DMS114 treated with DMSO at 0.1 percent for 48 hours (cell line): Measurements from ENCODE around the gene TGFBR3.
"Not testable (repeated sequence)": the region's sequence is repeated elsewhere in the genome, so short reads cannot be mapped to it uniquely, and the experiment has no call there.

Experiments used
- DNase-seq: peaks from one replicate; lab custom pipeline; 2025; ENCODE audit not compliant: unreplicated experiment; lab: John Stamatoyannopoulos, UW

Gene TGFBR3

DNA sequence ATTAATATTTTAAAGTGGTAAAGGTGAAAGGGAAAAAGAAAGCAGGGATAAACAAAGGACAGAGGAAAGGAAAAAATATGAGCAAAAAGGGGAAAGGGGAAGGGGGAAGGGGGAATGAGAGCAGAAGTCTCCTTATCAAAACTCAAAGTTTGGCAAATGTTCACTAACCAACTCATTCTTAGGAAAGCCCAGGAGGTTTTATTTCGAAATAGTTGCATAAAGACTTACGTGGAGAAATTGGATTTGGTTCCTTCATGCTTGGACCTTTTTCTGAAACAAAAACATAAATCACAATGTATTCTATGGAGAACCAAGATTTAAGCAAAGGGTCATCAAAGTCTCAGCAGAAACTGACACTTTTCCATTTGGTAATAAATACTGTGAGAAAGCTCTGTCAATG, 188.1 kb downstream of the TGFBR3 start:
- no peak for DNase-seq

DNA sequence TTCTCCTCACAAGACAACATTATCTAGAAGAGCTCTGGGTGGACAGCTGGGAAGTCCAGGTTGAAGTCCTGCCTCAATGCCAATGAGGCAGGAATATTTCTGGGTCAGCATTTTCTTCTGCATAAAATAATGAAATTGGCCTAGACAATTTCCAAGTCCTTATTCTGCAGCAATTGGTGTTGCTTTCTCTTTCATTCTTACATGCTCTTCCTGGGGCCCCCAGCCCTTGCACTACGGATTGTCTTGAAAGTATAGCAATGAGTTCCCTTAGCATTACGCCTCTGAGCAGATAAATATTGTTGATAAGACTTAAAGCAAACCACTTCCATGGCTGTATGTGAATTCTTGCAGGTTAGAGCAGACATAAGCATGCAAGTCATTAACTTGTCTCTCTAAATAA, 188.5 kb downstream of the TGFBR3 start:
- DNase-seq, result no peak

DNA sequence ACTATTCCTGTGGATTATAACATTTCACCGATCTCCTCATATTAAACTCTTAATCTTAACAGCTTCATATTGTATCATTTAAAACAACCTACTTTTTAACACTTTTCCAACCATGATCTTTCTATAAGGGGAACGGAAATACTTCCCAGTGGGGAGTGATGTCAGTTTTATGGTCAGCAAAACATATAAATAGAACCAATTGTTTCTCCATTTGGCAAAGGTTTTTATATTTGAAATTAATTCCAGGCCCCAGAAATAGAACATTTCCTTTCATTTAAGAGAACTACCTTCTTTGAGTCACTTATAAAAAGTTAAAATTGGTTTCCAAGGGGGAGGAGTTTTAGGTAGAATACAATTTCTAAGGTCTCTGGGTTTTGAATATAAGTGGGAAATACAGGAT, 189.6 kb downstream of the TGFBR3 start:
- no peak for DNase-seq

DNA sequence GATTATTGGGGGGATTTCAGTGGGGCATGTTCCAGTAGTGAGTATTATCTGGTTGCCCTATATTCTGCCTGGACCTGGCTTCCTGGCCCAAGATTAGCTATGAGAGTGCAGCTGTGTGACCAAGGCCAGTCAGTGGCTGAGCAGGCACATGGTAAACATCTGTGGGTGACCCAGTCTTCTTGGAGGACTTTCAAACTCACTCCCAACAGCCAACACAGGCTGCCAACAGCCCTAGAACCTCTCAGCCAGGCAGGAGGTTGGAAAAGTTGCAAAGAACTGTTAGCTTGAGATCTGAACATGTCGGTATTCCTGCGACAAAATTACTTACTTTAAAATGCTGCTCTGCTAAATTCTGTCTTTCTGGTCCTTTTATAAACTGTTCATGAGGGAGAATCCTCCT, 192.4 kb downstream of the TGFBR3 start:
- DNase-seq, result no peak

DNA sequence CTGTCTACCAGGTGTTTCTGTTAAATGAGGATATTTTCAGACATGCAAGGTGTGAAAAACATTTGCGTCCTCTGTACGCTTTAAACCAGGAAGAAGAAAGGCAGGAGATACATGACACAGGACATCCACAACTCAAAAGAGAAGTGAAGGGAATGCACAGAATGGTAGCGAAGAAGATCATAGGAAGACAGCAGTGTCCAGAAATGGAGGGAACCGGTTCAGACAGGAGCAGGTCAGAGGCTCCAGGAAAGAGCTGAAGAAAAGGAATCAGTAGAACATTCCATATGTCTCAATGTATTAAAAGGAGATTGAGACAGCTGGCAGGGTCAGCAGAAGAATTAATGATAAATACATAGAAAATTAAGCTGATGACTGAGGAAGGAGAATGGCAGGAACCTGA, 194.4 kb downstream of the TGFBR3 start:
- DNase-seq, result no peak

DNA sequence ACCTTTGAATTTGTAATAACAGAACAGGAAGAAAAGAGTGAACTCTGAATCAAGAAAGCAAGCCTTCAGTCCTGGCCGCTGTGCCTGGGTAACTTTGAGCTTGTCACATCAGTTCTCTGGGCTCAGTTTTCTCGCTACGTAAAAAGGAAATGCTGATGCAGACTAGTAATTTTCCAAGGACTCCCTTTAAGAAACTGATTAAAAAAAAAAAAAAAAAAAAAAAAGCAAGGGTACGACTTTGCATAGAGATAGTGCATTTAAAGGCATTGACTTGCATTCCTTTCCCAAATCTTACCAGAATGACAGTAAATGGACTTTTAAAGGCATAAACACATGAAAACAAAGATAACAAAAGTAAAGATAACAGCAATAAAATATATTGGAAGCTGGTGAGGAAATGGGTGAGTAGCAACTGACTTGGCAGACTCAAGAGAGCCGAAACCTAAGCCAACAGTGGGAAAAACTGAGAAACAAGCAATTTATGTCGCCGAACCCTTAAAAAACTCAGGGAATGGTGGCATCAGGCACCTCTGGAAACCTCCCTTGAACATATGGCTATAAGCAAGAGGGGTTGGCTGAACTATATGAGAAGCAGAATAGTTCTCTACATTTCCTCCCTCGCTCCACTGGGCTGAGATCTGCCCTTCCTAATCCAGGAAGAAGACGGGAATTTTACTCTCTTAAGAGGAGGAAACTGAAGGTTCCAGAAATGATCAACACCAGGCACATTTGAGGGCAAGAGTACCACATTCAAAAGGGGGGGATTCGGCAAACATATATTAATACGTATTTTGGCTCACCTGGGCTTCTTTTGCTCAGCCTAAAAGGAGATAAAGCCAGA, 196.1 kb downstream of the TGFBR3 start:
- DNase-seq, result no peak

DNA sequence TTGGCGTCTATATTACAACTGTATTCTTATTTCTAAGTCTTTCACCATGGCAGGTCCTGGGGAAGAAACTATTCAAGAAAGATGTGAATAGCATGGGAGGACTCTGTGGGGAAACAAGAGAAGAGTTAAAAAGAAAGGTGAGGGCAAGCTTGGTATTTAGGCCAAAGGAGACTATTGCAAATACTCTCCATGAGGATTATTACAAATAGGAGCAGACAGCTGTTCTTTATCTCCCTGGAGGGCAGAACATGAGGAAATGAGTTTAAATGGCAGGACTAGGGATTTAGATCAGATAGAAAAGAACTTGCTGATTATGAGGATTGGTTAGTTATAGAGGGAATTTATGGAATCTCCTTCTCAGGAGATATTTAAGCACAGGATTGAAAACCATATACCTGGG, 198.5 kb downstream of the TGFBR3 start:
- DNase-seq, result no peak

DNA sequence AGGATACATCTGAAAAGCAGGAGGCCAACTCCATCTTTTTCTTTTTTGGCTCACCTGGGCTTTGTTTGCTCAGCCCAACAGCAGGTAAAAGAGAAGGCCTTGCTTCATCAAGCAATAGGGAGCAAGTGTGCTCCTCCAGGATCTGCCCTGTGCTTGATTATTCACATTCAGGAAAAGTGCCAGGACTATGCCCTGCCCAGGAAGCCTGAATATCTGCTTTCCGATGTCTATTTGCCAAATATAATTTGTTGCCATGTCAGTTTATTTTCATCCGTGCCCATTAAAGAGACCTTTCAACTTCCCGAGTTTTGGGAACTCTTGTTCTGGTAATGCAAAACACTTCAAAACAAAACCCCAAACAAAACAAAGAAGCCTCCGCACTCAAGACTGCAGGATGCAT, 200.0 kb downstream of the TGFBR3 start:
- no peak for DNase-seq

DNA sequence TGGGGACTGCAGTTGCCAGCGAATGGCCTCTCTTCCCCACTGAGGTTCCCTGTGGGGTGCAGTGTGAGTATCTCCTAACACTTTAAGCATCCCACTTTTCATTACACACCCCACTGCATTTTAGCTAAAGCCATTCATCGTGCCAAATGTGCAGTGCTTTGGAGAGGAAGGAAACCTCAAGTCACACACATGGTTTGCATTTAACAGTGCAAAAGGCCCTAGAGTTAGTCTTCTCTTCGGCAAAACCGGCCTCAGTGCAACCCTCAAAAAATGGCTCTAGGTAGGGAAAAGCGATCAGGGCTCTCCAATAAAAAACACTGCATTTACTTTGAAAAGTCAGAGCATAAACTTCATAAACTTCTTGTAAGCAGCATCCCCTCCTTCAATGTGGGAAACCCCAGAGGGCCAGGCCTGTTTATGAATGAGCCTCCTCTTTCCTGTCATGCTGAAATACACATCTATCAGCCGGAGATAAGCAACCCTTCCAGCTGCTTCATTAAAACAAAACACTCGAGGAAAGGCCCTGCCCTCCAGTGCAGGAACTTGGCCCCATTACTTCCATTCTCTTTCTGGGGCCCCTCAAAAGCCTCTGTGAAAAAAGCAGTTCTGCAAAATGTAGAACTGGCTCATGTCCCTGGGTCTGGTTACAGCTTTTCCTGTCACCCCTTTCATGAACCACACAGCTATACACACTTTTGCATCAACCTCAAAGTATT, 201.3 kb downstream of the TGFBR3 start:
- no peak for DNase-seq

DNA sequence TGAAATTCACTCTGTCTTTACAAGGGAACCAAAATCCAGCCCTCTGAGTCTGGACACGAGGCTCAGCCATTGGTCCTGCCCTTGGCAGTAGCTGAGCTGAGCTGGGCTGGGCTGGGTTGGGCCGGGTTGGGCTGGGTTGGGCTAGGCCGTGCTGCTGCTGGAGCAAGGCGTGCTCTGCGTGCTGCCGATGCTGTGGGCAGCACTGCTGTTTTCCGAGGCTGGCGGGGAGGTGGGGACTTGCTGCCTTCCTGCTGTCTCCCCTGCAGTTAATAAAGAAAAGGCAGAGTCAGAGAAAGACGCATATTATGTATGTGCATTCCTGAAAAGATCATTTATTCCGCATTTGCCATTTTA, 202.4 kb downstream of the TGFBR3 start:
- no peak for DNase-seq

DNA sequence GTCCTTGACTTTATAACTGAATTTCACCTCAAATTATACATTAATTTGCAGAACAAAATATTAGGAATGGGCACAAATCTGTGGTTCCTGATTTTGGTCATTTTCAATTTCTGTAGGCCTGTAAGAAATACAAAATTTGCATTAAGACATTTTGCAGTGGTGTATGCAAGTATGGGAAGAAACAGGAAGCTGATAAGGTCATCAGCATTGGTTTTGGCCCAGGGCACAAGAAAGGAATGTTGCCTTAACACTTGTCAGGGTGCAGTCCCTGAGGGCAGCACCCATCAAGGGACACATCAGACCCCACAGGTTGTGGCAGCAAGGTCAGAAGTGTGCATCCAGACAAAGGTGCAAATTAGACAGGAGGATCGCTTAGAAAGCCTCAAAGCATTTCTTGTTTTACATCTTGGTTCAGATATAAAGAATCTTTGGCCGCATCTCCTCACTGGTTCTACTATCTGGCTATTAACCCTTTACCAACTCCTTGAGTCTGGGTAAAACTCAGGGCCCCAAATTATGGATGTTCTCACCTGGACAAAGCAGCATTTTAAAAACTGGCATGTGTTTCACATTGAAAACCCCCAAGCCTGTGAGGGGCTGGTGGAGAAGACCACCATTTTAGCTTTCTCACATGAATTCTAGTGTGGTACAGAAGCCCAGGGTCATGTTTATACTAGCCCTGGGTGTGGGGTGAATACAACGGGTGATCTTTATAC, 202.9 kb downstream of the TGFBR3 start:
- no peak for DNase-seq

DNA sequence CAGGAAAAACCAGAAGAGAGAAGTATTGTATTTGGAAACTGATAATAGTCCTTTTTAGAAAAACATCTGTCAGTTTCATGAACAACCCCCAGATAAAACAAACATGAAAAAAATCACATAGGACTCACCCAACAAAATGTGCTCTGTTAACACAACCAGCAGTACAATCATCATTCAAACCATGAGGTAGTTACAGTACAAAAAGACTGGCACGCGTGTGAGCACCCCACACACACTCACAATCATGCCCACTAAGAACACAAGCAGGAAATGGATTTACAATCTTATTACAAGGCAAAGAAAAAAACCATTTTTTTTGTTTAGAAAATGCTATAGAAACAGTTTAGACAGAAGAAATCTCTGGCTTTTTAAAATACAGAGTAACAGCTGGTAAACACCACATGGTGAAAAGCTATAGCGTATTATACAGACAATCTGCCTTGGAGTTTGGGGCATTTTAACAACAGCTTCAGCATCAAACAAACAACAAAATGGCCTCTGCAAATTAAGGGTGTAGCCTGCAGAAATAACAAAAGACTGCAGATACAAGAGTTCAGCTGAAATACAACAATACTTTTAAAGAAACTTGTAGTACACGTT, 205.3 kb downstream of the TGFBR3 start:
- no peak for DNase-seq

DNA sequence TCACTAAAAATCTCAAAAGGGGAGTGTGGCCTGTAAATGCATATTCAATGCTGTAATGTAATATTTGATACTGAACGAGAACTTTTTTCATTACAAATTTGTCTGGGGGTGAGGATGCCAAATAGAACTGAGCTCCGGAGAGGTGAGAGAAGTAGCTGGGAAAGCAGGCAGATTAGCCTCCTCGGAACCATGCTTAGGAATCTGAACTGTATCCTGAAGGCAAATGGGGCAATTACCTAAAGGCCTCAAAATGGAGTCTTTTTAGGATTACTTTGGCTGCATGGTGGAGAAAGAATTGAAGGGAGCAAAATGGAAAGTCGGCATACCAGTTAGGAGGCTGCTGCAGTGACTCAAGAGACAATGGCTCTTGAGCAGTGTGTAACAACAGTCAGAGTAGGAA, 206.5 kb downstream of the TGFBR3 start:
- DNase-seq, result no peak

DNA sequence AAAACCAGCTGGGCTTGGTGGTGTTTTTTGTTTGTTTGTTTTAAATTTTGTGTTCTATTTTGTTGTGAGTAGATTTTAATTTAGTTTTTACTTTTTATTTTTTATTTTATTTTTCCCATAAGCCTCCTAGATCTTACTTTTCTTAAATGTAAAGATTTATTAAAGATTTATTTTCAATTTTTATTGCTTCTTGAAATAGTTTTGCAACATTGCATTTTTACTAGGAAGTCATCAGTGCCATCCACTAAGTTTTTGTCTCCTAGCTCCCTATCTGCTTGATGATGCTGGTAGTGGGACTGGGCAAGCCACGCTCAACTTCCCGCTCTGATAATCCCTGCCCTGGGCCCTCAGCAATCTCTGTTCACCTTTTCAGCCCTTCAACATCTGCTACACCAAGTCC, 209.9 kb downstream of the TGFBR3 start:
- DNase-seq, result no peak

DNA sequence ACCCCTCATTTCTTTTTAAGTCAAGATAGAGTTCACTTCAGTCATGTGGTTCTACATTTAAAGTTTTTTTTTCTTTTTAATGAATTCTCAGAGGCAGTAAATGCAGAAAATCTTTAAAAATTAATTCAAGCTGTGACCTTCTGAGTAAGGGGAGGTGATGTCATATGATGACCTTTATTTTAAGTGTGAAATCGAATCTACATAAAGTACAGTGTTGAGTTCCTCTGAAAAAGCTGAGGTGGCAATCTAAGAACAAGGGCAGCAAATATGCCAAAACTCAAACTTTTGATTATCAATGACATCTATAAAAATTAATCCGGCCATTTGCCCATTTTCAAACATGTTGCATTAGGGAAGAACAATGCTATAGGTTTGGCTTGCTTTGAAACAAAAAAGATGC, 211.8 kb downstream of the TGFBR3 start:
- DNase-seq, result no peak

DNA sequence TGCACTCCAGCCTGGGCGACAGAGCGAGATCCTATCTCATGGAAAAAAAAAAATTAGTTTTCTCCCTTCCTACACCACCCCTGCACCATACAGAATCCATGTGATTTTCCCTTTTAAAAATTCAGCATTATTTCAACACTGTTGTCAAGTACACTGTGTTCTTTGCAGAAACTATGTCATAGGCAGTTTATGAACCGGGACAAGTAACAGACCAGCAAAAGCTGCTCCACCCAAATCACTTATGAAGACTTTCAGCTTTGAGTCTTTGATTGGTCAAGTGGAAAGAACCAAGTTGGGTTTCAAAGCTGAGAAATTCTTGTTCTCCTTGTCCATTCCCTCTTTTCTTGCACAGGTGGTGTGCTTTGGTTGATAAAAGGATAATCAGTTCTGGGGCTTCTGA, 212.3 kb downstream of the TGFBR3 start:
- no peak for DNase-seq

DNA sequence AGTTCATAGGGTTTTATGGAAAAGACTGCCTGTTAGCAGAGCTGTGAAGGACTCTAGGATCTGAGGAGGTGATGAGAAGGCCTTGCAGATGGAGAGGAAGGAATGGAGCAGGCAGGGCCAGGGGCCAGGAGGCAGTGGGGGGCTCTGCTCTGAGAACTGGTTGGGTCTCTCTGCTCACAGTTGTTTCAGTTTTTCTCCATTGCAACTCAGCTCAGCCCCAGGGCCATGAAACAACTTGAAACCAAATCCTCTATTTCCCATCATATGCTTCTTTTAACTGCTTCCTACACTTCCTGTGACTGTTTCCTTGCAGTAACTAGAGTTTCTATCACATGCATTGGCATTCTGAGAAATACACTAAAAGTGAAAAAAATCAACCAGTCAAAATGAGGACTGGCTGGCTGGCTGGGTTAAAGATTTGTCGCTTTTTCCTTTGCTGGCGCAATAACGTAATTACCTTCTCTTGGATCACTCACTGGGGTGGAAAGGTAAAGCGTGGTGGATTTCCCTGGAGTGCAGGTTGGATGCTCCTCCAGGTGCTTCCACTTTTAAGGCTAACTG, 213.3 kb downstream of the TGFBR3 start:
- DNase-seq, result no peak

DNA sequence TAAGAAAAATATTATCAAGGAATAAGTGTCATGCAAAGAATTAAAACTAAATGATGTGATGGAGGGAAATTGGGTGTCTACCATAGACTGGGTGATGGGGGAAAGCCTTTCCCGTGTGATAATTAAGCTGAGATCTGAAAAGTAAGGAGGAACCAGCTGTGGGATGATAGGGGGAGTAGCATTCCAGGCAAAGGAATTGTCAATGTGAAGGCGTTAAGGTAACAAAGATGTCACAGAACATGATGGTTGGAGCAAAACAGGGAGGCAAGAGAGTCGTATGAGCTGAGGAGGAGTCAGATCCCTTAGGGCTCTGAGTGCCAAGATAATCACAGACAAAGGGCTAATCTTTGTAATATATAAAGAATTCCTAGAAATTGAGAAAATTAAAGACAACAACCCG, 215.2 kb downstream of the TGFBR3 start:
- DNase-seq, result no peak

DNA sequence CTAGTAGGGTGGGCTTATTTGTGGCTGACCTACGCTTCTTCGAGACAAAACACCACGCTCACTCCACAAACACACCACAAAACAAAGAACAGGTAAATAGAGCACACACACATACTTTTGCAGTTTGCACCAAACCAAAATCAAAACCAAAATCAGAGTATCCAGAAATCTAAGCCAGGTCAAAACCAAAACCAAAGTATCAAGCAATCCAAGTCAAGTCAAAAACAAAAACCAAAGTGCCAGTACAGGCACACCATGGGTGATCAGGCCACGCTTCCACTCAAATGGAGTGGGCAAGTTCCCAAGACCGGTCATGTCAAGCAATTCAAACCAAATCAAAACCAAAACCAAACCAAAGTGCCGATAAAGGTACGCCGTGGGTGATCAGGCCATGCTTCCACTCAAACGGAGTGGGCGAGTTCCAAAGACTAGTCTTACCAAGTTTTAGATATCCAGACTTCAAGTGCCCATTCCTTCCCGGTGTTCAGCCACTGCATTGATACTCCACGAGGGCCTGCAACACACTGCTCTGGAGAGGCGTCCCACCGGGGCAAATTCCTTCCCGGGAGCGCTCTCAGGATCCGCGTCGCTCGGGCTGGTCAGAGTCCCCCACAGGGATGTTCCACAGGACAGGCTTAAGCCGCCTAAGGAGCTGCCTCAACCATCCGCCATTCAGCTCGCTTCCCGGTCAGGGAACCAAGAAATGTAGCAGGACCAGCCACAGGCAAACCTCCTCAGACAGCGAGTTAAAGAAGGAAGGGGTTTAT, 216.2 kb downstream of the TGFBR3 start:
- DNase-seq, result no peak

DNA sequence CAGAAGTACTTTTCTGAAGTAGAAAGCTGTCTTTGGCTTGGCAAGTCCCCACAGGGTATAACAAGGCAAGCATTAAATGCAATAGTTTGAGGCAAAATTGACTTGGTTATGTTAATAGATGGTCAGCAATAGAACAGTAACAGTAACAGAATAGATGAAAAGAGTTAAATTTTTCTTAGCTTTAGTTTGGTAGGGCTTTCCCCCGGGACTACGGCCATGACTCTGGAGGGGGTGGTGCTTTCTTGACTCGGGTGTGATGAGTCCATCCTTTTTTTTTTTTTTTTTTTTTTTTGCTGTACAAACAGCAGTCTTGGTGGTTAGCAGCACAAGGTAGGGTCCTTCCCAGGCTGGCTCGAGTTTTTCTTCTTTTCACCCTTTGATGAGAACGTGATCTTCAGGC, 219.3 kb downstream of the TGFBR3 start:
- DNase-seq, result not testable (repeated sequence)

DNA sequence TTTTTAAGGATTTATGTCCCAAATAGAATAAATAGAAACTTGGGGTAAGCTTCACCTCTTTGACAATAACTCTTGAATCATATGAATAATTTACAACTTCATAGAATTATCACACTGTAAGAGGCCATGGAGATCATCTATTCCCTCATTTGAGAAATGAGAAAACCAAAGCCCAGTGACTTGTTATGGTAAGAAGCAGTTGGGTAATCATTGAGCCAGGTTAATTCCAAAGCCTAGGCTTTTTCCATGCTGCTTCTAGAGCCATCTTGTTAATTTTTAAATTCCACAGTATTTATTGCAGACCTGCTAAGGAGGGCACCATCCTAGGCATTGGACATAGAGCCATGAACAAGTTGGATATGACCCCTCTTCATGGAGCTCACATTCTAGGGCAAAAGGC, 224.8 kb downstream of the TGFBR3 start:
- no peak for DNase-seq
